Panc1 (cell line): Measurements from ENCODE around the gene SNTA1.

Experiments used
- CTCF ChIP-seq: fragments of 450-650 bp; IDR thresholded peaks from 2 replicates; pipeline ENCODE4 v1.5.1; 2017; ENCODE audit warnings: mild to moderate bottlenecking
- SIN3A ChIP-seq: IDR thresholded peaks from 2 replicates; pipeline ENCODE4 v1.6.1; 2012; ENCODE audit warnings: low read depth, mild to moderate bottlenecking, low read length, moderate library complexity, borderline replicate concordance; ENCODE audit not compliant: insufficient read depth

- TF ChIP-seq CTCF, result no peak
- TF ChIP-seq SIN3A, result no peak
These were observed 32.3 kb downstream of the SNTA1 start for GRCh38 chr20:33411242-33411641.
